Caco-2 (cell line): ENCODE data around the gene C5. TPM values are rescaled to one million over a fixed set of nuclear protein-coding genes. Genes with fewer than 3 reads are reported as not detected.

ENCODE experiments used
- BruUV-seq: library from RNA; stranded (reverse); fragments of 400-500 nt; replicated peaks from 2 replicates; lab custom pipeline; 2021; lab: Mats Ljungman, UMichigan
- CTCF ChIA-PET: fragments of 300-600 bp; sonication (Branson Sonifier 250); formaldehyde crosslinking; loops from one replicate; lab custom pipeline; 2022; ENCODE audit warnings: antibody characterized with exemption; lab: Charles Lee
- POLR2A ChIA-PET: fragments of 300-600 bp; sonication (Branson Sonifier 250); formaldehyde crosslinking; loops from one replicate; lab custom pipeline; 2022; ENCODE audit warnings: antibody characterized with exemption; lab: Charles Lee
- DNase-seq, 2 experiments: peaks; one replicate each; pipeline versions ENCODE4 v3.0.0 to v3.0.0-alpha.2; 2020 to 2022
- H3K27me3 ChIP-seq: replicated peaks from 2 replicates; pipeline ENCODE4 v1.6.0; 2011; ENCODE audit warnings: low read length; ENCODE audit not compliant: control insufficient read depth, insufficient read depth
- H3K36me3 ChIP-seq: 2 replicates; pipeline ENCODE4 v1.5.1; 2011; ENCODE audit warnings: low read length; ENCODE audit not compliant: control insufficient read depth, insufficient read depth
- H3K4me1 ChIP-seq: fragments of 250-450 bp; sonication (Bioruptor Pico); 2 replicates; pipeline ENCODE4 v1.5.1; 2020; ENCODE audit warnings: mild to moderate bottlenecking
- H3K4me3 ChIP-seq: 2 replicates; pipeline ENCODE4 v1.5.1; 2011; ENCODE audit warnings: low read depth, mild to moderate bottlenecking, control low read depth, low read length
- H3K9me3 ChIP-seq: fragments of 250-450 bp; sonication (Bioruptor Pico); 2 replicates; pipeline ENCODE4 v1.5.1; 2020; ENCODE audit warnings: mild to moderate bottlenecking, moderate library complexity
- H3K27ac Mint-ChIP-seq: one replicate; pipeline ENCODE4 v1.8.0; 2022; ENCODE audit warnings: mixed read lengths; ENCODE audit not compliant: unreplicated experiment
- H3K27me3 Mint-ChIP-seq: one replicate; pipeline ENCODE4 v1.8.0; 2022; ENCODE audit warnings: mixed read lengths; ENCODE audit not compliant: insufficient read depth, unreplicated experiment
- H3K36me3 Mint-ChIP-seq: one replicate; pipeline ENCODE4 v1.8.0; 2022; ENCODE audit warnings: mild to moderate bottlenecking, mixed read lengths; ENCODE audit not compliant: insufficient read depth, unreplicated experiment
- H3K4me1 Mint-ChIP-seq: one replicate; pipeline ENCODE4 v1.8.0; 2022; ENCODE audit warnings: low read depth, mixed read lengths; ENCODE audit not compliant: unreplicated experiment
- H3K4me3 Mint-ChIP-seq: one replicate; pipeline ENCODE4 v1.8.0; 2022; ENCODE audit warnings: mild to moderate bottlenecking, moderate library complexity, mixed read lengths; ENCODE audit not compliant: unreplicated experiment
- H3K9me3 Mint-ChIP-seq: one replicate; pipeline ENCODE4 v1.8.0; 2022; ENCODE audit warnings: mixed read lengths; ENCODE audit not compliant: unreplicated experiment
- CTCF ChIP-seq, 2 experiments: fragments of 200-600 bp in 1 of 2; IDR thresholded peaks; 1 replicate in 1 of 2; 2 replicates in 1 of 2; pipeline versions ENCODE4 v1.5.1 to v1.8.0; 2011 to 2022; ENCODE audit warnings: antibody characterized with exemption in 1 of 2, control low read depth in 1 of 2, inconsistent platforms in 1 of 2, low read depth in 1 of 2, low read length in 1 of 2, mild to moderate bottlenecking in 1 of 2, moderate library complexity in 1 of 2; ENCODE audit not compliant: insufficient read depth in 1 of 2, severe bottlenecking in 1 of 2, unreplicated experiment in 1 of 2
- intact Hi-C: fragments of 100-400 bp; cut with micrococcal nuclease; formaldehyde crosslinking; loops from one replicate; pipeline ENCODE4 v1.10.0; 2022; ENCODE audit not compliant: unreplicated experiment
- total RNA-seq: library from RNA; stranded (reverse); gene quantifications from 2 replicates; pipeline ENCODE4 v1.2.3, GENCODE V29; 2022

Gene C5
- total RNA-seq, 1 experiment from 2014 or later, result 14.9 TPM

DNA sequence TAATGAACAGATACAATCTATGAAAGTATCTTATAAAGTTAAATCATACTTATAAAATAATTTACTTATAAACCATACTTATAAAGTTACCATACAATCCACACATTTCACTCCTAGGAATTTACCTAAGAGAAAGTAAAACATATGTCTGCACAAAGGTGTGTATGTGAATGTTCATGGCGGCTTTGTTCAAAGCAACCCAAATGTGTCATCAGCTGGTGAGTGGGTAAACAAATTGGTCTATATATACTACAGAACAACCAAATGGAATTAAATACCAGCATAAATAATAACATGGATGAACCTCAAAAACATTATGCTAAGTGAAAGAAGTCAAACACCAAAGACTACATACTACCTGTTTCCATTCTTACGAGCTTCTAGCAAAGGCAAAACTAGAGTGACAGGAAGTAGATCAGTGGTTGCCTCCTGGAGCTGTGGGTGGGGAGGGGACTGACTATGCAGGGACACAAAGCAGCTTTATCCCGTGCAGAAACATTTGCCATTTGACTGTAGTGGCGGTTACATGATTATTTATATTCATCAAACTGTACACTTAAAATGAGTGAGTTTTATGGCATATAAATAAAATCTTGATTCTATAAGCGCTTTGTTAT is 134.1 kb downstream of the C5 start:
- ChIA-PET POLR2A (no interaction called here), CTCF (interaction anchor here (0.6 kb wide), 1 partner anchor 208 kb away, joined by 3 read pairs; no protein-coding TSS in a partner anchor)
- Histone ChIP-seq H3K4me3 (no peak overlapping the region), H3K27me3 (no peaks in the 10 kb centered on the region), H3K36me3 (no peaks in the 10 kb centered on the region), H3K4me1 (no peaks in the 10 kb centered on the region), H3K9me3 (peaks cover 3% of the 10 kb centered on the region; the same call in 1 of the 2 replicates)
- no peak for DNase-seq
- H3K4me3 Mint-ChIP-seq, result no peak overlapping the region
- no peak overlapping the region for H3K27ac Mint-ChIP-seq
- H3K4me1 Mint-ChIP-seq, result no peaks in the 10 kb centered on the region
- TF ChIP-seq CTCF (IDR thresholded peaks at IDR 0.05; ENCODE audit: insufficient read depth in 1 of 2, low read depth in 1 of 2, low read length in 1 of 2, severe bottlenecking in 1 of 2, unreplicated experiment in 1 of 2), result no peak
- no peaks in the 10 kb centered on the region for H3K36me3 Mint-ChIP-seq
- intact Hi-C loops, result no loop called here
- no peaks in the 10 kb centered on the region for H3K9me3 Mint-ChIP-seq
- BruUV-seq, result no TSS peak
- no peaks in the 10 kb centered on the region for H3K27me3 Mint-ChIP-seq

- no peak overlapping the region for H3K4me3 ChIP-seq
- ChIA-PET CTCF (no interaction called here), POLR2A (no interaction called here)
- intact Hi-C loops, result no loop called here
- no peaks in the 10 kb centered on the region for H3K27me3 ChIP-seq
- H3K4me1 ChIP-seq, result no peaks in the 10 kb centered on the region
- no peaks in the 10 kb centered on the region for H3K36me3 ChIP-seq
- no peak overlapping the region for H3K27ac Mint-ChIP-seq
- no peaks in the 10 kb centered on the region for H3K9me3 Mint-ChIP-seq
- no TSS peak for BruUV-seq
- H3K36me3 Mint-ChIP-seq, result no peaks in the 10 kb centered on the region
- no peak for DNase-seq
- no peak for TF ChIP-seq CTCF (IDR thresholded peaks at IDR 0.05; ENCODE audit: insufficient read depth in 1 of 2, low read depth in 1 of 2, low read length in 1 of 2, severe bottlenecking in 1 of 2, unreplicated experiment in 1 of 2)
- no peaks in the 10 kb centered on the region for H3K27me3 Mint-ChIP-seq
- H3K4me3 Mint-ChIP-seq, result no peak overlapping the region
- peaks cover 3% of the 10 kb centered on the region; the same call in 1 of the 2 replicates for H3K9me3 ChIP-seq
- H3K4me1 Mint-ChIP-seq, result no peaks in the 10 kb centered on the region
Observed at GRCh38 chr9:120914953-120915352, 135.1 kb downstream of the C5 start.

DNA sequence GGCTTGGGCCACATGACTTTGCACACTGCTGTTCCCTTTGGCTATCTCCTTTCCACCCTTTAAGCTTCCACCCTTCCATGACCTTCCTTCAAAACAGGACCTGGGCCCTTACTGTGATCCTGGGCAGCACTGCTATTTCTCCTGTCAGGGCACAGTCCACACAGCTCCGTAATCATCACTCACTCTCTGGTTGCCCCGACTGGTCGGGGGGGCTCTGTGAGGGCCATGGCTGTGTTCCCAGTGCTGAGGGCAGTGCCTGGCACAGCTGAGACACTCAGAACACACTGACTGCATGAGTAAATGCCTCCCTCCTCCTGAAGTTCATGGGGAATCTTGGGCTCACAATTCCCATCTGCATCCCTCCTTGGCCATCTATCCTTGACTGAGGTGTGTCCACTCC is 135.7 kb downstream of the C5 start:
- Mint-ChIP-seq H3K9me3 (no peaks in the 10 kb centered on the region), H3K4me1 (no peaks in the 10 kb centered on the region), H3K36me3 (no peaks in the 10 kb centered on the region), H3K27me3 (no peaks in the 10 kb centered on the region), H3K27ac (no peak overlapping the region), H3K4me3 (no peak overlapping the region)
- DNase-seq, result no peak
- Histone ChIP-seq H3K27me3 (no peaks in the 10 kb centered on the region), H3K9me3 (peaks cover 3% of the 10 kb centered on the region; the same call in 1 of the 2 replicates), H3K36me3 (no peaks in the 10 kb centered on the region), H3K4me1 (no peaks in the 10 kb centered on the region), H3K4me3 (no peak overlapping the region)
- ChIA-PET POLR2A (no interaction called here), CTCF (no interaction called here)
- TF ChIP-seq CTCF (IDR thresholded peaks at IDR 0.05; ENCODE audit: insufficient read depth in 1 of 2, low read depth in 1 of 2, low read length in 1 of 2, severe bottlenecking in 1 of 2, unreplicated experiment in 1 of 2), result no peak
- BruUV-seq, result no TSS peak
- intact Hi-C loops, result no loop called here
